HG03521 (cell line): ENCODE data around the gene BZW1.

Experiments
- ATAC-seq: cut with Tn5 transposase; IDR thresholded peaks from one replicate; pipeline ENCODE4 v1.9.1; 2021; ENCODE audit warnings: mild to moderate bottlenecking, moderate library complexity; ENCODE audit not compliant: unreplicated experiment

BZW1 gene

DNA sequence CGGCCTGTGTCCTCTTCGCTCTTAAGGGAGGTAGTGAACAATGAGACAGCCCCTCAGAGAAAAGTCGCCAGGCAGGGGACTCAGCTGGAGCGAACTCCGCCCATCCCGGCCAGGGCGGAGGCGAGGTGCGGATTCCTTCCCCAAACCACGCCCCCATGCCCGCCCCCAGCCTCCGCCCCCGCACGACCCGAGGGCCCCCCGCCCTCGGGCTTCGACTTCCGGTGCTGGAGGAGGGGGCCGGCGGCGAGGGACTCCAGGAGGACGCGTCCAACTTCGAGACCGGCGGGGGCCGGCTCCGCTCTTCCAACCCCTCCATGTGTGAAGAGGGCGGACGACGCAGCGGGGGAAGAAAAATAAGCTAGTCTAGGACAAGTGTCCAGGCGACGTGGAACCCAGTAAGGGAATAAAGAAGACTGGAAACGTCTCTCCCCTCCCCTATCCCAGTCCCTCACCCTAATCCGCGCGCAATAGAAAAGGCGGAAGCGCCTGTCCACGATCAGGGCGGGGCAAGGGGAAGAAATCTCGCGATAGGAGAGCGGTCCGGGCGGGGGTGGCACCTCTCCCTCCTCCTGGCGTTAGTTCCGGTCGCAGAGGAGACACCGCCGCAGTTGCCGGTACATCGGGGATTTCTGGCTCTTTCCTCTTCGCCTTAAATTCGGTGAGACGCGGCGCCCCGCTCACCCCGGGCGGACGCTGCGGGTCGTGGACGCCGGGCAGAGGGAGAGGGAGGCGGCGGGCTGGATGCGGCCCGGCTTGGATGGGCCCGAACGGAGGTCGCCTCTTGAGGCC lies at the start of gene BZW1:
Gene BZW1 (plus strand): TSS at position 578 of the 789 bp plus-strand sequence. CDS start 1,308 bp downstream, outside the sequence.
- peak; percentile 79 for ATAC-seq

GRCh38 chr2:200762127-200762526 lies 49.6 kb upstream of the BZW1 start:
- ATAC-seq: no peak

DNA sequence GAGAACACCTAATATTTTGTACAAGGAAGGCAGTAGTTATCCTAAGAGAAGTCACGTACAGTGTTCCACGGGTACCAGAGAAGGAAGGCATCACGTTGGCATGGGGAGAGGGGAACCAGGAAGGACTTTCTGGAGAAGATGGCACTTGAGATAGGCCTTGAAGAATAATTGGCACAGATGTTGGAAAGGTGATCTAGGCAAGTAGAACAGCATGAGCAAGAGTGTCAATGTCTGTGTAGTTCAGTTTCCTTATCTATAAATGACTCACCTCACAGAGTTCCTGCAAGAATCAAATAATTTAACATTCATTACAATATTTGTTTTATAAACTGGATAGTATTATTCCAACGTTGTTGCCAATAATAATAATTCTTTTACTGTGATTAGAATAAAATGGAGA lies 48.3 kb upstream of the BZW1 start:
- no peak for ATAC-seq

GRCh38 chr2:200765139-200765951 lies 46.4 kb upstream of the BZW1 start:
- peak; percentile 59 for ATAC-seq

GRCh38 chr2:200765995-200766660 lies 45.6 kb upstream of the BZW1 start:
- no peak for ATAC-seq

DNA sequence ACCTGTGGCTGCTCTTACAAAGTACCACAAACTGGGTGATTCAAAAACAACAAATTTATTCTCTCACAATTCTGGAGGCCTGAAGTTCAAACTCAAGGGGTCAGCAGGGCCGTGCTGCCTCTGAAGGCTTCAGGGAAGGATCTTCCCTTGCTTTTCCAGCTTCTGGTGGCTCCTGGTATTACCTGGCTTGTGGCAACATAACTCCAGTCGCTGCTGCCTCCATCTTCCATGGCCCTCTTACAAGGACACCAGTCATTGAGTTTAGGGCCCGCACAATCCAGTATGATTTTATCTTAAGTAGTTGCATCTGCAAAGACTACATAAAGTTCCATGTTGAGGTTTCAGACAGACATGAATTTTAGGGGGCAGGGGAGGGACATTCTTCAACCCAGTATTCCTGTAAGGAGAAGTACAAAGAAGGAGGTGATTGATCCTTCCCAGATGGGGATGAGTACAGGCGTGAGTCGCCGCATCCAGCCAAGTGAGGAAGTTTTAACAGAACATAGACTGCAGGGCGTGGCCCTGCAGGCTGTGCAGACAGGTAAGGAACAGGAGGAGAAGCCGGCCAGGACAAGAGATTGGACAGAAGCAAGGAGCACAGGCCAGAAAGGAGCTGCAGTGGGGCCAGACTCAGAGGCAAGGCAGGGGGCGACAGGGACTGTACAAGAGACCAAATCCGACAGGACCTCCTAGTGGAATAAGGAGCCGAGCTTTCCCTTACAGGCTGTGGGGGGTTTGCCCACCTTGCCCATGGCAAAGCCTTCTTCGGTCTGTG lies 44.4 kb upstream of the BZW1 start:
- ATAC-seq: no peak

DNA sequence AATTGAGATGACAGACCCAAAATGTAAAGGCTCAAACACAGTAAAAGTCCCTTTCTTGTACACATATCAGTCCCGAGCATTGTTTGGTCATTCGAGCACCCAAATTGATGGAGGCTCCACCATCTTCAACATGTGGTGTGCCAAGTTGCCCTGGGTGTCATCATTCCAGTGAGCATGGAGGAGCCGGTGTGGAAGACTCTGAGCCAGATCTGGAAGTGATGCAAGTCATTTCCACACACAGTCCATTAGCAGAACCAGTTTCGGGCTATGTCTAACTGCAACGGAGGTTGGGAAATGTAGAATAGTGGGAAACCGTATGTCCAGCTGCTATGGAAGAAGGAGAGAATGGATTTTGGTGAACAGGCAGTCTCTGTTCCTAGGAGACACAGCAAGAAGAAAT lies 40.9 kb upstream of the BZW1 start:
- ATAC-seq: no peak

- ATAC-seq: no peak
Measured at GRCh38 chr2:200772620-200773019, 39.1 kb upstream of the BZW1 start.

DNA sequence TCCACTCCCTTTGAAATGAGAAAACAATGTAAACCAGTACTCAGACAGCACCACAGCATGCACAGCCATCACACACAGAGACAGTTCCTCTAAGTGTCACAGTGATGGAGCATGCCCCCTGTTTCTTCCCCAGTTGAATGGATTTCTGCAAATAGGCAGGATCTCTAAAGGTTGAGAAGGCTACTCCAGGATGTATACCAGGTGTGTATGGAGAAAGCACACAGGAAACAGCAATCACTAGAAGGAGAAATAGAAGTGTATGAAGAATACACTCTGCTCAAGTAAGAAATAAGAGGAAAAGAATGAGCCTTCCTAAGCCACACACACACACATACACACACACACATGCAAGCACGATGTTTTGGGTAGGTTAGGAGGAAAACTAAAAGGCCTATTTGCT lies 38.6 kb upstream of the BZW1 start:
- no peak for ATAC-seq

- no peak for ATAC-seq
Measured at GRCh38 chr2:200774920-200775319, 36.8 kb upstream of the BZW1 start.

DNA sequence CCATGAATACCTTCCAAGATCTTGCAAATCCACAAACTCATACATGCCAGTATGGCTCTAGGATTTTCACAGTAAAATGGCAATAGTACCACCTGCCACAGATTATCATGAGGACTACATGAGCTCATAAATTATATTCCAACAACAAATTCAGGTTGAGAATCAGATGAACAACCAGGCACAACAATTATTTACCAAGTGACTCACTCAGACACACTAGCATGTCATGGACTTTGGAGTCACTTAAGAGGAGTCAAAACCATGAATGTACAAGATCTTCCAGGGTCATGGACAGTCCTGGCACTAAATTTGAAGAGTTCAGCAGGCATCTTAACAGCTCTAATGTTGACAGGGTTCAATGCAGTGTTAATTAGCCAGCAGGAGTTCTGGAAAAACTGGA lies 34.4 kb upstream of the BZW1 start:
- no peak for ATAC-seq

GRCh38 chr2:200778038-200778437 lies 33.7 kb upstream of the BZW1 start:
- no peak for ATAC-seq

- ATAC-seq: no peak
Measured at GRCh38 chr2:200779214-200779613, 32.5 kb upstream of the BZW1 start.

- no peak for ATAC-seq
Measured at GRCh38 chr2:200781616-200782015, 30.1 kb upstream of the BZW1 start.

DNA sequence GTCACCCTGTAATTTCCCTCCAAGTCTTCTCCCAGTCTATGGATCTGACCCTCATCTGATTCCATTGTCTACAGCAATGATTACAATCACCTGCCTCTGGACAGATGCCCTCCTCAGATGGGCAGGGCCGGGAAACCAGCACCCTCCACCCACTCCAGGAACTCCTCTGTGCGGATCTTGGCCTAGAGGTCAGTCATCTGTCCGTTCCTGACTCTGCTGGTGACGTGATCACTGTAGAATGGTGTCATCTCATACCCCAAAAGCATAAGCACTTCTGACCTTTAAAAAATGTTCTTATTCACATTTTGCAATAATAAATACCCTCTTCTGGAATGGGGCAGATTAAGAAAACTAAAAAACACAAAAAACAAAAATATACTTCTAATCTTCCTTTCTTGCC lies 29.5 kb upstream of the BZW1 start:
- ATAC-seq: no peak

GRCh38 chr2:200784215-200784614 lies 27.5 kb upstream of the BZW1 start:
- ATAC-seq: no peak

DNA sequence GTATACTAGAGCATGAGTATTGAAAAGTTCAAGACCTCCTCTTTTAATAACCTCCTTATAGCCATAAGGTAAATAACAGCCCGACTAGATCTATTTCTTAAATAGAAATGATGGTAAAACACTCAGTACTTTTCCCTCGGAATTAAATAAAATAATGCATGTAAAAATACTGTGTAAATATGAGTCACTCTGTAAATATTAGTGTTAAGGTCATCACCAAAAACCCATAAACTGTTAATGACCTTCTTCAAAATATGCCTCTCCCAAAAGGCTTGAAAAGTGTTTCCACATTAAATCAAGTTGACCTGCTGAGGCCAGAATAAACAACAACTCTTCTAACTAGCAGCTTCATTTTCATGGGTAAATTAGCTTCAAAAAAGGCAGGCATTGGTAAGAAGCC lies 25.3 kb upstream of the BZW1 start:
- ATAC-seq: no peak

DNA sequence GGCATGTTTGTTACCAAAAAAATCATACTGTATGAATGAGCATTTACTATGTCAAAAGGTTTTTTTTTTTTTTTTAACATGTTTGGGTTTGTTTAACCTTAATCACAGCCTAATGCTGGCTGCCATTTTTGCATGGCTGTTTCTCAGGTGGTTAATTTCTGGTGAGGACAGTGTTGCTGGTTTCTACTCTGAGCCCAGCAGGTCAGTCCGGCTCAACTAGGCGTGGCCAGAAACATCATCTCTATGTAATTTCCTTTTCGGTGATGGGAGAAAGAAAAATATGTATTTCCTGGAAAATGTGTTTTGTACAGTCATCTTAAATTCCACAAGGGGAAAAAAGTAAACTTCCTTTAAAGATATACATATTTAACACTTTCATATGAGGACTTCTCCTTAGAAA lies 24.9 kb upstream of the BZW1 start:
- ATAC-seq: no peak

DNA sequence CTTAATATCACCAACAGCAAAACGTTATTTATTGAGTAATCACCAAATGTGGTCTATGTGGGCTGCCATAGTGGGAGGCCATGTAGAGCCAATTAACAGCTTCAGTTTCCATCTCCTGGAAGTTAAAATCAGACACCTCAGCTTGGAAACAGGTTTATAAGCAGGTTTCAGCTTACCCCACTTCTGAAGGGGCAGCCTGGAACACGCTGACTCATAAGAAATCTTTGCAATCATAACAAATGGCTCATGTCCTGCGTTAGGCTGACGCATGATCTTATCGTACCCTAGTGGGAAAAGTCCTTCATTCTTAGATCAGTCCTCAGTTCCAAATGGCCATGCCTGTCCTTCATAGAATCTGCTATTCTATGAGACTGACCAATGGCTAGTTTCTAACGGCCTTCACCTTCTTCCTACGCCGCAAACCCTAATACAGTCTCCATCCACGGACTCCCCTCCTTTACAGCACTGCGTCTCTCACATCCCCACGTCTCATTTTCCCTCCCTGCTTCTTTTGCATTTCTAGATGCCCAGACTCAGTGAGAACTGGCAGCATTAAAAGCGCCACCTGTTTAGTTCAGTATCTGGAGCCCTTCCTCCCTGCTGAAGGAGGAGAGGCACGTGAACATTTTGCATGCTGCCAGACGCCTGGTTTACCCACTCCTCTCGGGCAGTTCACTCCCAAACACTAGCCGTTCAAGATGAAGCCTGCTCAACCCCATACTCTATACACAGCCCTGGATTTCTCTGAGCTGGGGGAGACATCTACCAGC lies 24.2 kb upstream of the BZW1 start:
- no peak for ATAC-seq

GRCh38 chr2:200788121-200788718 lies 23.5 kb upstream of the BZW1 start:
- no peak for ATAC-seq
